ENCODE measurements around the gene PFKFB1.

The PFKFB1 gene

DNA sequence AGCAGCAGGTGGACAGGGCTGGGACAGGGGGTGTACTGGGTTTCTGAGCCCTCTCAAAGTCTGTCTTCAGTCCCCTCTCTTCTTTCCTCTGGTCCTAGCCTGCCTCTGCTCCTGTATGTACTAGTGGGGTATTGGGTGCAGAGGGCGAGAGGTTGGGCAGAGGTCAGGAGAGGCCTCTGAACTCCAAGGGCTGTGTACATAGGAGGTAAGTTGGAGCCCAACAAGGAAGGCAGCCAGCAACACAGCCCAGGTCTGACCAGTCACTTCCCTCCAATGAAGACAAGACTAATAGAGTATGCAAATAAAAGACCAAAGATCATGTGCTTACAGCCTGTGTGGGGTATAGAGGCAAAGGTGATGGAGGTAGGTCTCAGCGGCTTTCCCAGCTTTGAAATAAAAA, at the start of gene PFKFB1:
Gene PFKFB1, minus strand, starts transcription at position 90 of the 400 bp plus-strand sequence. CDS start 181 bp downstream, outside the sequence.
- DNase-seq, result no peak

DNA sequence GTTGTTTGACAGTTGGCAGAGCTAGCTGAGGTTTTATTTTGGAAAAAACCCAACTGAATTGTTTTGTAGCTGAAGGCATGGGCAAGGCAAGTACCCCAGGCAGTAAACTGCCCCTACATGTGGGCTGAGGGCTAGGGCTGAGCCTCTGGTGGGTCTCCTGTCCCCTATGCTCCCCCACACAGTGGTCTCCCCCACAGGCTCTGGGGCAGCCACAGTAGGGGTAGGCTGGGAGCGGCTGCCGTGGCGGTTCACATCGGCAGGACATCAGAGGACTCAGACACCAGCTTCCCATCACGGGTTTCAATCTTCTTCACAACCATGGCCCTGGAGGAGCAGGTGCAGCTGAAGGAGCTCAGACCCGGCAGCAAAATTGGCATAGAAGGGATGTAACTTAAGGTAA, 47.5 kb upstream of the PFKFB1 start:
- no peak for DNase-seq

DNA sequence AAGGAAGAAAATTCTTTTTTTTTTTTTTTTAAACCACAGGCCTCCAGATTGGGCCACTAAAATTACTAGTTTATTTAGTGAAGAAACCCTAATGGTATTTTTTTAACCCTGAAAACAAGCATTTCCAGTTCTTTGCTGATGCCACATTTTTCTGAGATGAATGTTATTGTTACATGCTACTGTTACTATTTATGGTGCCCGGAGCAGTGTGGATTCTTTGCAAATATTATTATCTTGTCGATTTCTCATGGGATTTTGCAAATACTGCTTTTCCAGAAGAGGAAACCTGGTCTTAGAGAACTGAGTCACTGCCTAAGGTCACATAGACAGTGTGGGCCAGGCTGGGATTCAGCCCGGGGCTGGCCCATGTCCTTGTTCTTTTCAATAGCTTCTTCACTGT, 45.5 kb upstream of the PFKFB1 start:
- DNase-seq, result no peak

DNA sequence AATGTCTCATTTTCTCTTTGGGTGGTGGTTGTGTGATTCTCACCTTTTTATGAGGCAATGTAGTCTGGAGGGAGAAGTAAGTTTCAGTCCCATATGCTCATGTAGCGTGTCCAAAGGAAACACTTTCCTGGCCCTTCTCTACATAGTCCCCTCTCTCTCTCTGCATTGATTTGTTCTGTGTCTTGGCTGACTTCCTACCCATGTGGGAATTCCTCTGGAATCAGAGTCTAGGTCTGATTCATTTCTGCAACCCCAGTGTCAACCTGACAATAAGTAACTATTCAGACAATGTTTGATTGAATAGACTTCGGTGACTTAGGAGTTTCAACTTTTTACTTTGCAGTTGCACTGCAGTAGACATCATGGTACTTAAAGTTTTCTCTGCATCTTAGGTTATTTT, 39.4 kb upstream of the PFKFB1 start:
- DNase-seq, result no peak

DNA sequence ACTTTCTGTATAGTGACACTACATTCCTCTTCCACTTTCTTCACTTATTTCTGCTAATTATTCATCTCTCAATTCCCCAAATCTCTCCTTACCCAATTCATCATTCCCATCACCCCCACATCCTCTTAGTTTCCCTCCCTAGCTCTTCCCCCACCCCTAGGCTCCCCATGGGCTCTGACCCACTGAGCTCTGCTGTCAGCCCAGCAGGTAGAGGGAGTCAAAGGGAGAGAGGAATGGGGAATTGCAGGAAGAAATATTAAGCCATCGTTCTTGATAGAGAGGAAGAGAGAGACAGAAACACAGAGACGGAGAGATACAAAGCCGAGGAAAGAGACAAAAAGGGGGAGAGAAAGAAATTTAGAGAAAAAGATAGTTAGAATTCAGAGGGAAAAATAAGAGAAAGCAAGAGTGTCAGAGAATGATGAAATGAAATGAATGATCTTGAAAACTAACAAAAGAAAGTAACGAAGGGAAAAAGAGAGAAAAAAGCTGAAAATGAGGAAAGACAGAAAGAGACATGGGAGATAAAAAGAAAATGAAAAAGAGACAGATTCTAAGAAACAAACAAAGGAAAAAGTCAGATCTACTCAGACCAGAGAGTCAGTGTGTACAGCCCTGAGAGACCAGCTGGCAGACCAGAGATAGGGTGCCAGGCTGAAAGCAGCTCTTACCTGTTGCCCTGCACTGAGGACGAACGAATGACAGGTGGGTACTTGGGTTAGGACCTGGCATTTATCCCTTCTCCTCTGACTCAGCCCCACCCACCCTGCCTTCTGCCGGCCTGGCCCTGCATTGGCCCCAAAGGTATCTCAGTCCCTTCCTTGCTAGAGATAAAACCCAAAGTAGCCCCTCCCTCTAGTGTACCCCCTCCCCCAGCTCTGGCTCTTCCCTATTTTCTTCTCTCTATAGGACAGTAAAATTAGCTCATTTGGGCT, 36.5 kb upstream of the PFKFB1 start, which contains the start of gene ALAS2:
Gene ALAS2, minus strand, starts transcription at position 707 of the 935 bp plus-strand sequence. CDS start 4,977 bp downstream, outside the sequence.
- DNase-seq, result no peak

DNA sequence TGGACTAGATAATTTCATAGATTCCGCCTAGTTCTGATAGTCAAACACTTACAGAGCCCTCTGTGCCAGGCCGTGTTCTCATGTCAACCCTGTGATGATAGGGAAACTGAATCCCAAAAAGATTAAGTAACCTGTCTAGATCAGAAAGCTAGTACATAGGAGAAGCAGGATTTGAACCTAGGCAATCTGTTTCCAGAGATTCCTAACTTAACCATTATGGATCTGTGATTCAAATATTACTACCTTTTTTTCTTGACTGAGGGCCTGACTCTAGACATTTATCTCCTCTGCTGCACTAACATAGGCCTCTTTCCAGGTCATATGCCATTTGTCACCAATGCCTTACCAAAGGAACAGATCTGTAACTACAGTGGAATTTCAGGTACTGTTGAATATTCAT, 35.3 kb upstream of the PFKFB1 start:
- DNase-seq, result no peak

DNA sequence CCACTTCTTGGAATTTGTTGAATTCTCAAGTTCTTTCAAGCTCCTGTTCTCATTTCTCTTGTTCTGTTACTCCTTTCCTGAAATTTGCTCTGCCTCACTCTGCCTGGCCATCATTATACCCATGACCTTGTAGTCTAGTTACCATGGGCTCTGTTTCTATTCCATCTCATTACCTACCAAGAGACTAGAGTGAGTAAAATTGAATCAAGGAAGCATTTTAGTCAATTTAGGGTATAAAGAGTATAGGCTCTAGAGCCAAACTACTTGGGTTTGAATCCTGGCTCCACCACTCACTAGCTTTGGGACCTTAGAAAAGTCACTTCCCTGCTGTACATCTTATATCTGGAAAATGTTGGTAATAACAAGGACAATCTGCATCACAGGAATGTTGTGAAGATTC, 34.6 kb upstream of the PFKFB1 start:
- DNase-seq, result no peak

DNA sequence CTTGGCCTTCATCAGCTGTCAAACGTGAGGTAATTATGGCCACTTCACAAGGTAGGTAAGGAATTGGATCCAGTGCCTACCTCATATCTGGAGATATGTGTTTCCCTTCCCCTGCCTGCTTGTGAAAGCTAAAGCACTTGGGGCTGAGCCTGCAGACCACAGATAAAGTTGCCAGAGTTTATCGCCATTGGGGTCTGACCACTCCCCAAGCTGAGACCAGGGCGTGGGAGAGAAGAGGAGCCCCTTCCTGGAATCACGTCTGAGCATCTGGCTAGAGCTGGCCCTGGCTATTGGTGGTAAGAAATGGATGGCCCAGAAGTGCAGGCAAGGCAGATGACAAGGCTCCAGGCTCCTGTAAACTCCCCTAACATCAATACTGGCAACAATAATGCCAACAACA, 34.1 kb upstream of the PFKFB1 start:
- DNase-seq, result no peak

DNA sequence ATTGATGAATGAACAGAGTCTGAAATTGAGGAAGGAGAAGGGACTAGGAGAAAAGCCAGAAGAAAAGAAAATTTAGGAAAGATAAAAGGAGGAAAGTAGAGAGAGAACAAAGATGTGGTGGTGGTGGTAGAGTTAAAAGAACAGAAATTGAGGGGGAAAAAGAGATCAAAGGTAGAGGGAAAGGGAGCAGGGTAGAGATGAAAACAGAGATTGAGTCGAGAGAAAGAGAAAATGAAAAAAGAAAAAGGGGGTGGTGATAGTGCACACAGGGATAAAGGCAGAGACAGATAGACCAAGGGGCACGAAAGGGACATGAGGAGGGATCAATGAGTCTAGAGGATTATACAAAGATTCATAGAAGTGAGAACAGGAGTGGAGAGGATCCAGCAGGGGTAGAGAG, 32.9 kb upstream of the PFKFB1 start:
- no peak for DNase-seq

DNA sequence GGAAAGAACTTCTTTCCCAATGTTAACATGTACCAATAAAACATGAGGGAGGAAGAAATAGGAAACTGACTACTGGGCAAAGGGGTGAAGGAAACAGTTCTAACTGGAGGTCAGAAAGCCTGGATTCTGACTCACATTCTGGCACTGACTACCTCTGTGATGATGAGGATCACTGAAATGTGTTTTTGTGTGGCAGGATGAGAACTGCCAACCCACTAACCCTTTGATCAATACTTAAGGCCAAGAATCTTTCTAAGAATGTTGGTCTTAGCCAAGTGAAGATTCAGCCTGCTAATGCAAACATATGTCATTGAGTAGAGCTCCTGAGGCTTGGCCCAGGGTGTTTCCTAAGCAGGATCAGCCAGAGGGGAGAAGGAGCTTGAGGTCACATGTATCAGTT, 32.2 kb upstream of the PFKFB1 start:
- DNase-seq, result no peak

DNA sequence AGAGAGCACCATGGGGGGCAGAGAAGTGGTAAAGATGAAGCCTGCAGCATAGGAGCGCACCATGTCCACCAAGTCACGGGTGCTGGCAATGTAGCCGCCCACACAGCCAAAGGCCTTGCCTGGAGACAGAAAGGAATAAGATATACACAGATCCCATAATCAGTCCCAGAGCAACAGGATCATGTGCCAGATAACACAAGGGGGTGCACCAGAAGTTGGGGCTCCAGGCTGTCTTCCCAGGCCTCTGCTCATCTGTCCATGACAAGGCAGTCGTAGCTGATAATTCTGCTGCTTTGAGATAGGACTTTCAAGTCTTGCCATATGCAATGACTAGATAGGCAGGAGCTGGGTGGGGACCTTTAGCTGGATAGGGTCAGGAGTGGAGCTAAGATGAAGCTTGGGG, 20.9 kb upstream of the PFKFB1 start:
- DNase-seq, result no peak

DNA sequence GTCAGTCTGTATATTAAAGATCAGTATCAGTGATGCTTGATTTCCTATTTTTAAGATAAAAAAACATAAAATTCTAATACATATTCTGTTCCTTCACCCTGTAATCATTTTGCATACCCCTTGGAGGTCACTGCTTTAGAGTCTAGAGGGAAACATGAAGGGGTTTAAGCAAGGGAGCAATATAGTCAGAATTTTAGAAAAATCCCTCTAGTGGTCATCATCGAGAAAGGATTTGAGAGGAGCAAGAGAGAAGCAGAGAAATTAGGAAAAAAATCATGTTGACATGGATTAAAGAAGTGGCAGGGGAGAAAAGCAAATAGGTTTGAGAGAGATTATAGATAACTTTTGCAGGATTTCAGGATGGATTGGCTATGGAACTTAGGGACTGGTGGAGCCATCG, 17.3 kb upstream of the PFKFB1 start:
- DNase-seq, result no peak

DNA sequence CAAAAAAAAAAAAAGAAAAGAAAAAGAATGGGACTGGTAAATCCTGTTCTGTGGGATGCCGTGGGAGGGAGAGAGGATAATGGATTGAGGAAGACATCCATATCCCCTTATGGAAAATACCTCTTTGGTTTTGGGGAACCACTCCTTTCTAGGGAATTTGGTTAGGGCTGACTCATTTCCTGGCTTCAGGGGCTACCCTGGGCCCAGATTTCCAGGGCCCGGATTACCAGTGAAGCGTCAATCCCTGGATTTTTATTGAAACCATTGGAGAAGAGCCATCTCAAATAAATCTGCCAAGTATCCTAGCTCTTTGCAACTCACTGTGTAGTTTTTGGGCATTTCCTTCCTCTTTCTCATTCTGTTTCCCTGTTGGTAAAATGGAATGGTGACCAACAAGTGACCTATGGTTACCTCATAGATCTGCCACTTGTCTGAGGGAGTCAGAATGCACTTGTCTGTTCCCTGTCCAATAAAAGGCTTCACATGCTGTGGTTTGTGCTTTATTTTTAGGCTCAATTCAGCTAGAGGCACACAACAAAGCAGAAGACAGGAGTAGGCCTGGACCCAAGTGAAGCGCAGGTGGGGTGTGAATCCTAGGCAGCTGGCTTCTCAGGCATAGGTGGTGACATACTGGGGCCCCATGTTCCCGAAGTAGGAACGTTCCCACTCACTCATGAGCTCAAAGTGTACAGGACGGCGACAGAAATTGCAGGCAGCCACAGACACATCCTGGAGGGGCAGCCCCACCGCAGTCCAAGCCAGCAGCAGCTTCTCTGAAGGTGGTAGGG, 14.8 kb upstream of the PFKFB1 start:
- DNase-seq, result no peak

DNA sequence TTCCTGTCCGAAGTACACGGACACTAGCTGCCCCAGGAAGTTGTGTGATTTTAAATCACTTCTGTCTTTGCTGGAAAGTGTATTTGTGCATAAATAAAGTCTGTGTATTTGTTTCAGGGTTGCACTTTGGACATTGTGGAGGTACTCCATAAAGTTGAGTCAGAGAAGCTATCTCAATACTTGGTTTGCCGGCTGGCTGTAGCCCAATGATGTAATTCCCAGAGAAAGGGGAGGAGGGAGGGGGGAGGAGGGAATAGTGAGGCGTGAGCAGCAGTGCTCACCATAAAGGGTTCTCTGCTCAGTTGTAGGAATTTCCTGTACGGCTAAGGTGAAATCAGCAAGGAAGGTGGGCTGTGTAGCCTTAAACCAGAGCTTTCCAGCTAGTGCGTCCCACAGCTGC, 13.7 kb upstream of the PFKFB1 start:
- no peak for DNase-seq

DNA sequence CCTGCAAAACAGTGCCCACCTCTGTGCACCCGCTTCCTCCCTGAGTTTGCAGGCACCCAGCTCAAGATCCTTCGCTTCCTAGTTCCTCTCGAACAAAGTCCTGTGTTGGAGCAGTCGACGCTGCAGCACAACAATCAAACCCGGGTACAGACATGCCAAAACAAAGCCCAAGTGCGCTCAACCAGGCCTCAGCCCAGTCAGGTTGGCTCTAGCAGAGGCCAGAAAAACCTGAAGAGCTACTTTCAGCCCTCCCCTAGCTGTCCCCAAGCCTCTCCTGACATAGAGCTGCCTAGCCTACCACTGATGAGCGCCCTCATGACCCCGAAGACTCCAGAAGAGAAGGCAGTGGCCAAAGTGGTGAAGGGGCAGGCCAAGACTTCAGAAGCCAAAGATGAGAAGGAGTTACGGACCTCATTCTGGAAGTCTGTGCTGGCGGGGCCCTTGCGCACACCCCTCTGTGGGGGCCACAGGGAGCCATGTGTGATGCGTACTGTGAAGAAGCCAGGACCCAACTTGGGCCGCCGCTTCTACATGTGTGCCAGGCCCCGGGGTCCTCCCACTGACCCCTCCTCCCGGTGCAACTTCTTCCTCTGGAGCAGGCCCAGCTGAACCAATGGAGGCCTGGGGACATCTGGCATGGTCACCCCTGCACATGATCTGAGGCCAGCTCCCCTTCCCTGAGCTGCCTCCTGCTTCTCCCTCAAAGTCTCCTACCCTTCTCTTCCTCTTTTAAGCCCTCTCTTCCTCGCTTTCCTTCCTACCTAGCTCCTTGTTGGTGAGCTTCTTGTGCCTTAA, 13.0 kb upstream of the PFKFB1 start:
- no peak for DNase-seq

DNA sequence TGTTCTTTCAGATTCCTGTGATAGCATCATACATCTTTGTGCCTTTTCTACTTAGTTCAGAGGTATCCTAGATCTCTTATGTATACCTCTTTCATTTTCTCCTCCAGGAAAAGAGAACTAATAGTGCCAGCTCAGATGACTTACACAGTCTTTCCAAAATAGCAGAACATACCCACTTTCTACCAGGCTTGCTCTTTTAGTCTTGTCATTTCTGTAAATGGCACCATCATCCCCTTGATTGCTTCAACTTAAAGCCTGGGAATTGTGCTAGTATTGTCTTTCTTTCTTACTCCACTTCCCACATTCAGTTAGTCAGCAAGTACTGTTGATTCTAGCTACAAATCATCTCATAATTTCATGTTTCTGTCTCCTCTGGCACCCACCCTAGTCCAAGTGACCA, 11.3 kb upstream of the PFKFB1 start:
- DNase-seq, result no peak

DNA sequence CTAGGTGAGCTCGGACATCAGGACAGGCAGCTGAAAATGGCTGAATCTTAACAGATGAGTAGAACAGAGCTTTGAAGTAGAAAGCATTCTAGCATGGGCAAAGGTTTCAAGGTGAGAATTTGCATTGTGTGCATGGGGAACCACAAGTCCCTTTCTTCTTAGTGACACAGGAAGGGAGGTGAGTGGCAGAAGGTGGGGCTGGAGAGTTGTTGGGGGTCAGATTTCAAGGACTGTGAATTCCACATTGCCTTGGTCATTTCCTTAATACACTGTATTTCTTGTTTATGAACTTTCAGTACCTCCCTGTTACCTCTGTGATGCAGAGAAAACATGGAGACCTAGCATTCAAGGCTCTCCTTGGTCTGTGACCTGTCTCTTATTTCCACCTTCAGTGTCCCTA, 10.2 kb upstream of the PFKFB1 start:
- no peak for DNase-seq

DNA sequence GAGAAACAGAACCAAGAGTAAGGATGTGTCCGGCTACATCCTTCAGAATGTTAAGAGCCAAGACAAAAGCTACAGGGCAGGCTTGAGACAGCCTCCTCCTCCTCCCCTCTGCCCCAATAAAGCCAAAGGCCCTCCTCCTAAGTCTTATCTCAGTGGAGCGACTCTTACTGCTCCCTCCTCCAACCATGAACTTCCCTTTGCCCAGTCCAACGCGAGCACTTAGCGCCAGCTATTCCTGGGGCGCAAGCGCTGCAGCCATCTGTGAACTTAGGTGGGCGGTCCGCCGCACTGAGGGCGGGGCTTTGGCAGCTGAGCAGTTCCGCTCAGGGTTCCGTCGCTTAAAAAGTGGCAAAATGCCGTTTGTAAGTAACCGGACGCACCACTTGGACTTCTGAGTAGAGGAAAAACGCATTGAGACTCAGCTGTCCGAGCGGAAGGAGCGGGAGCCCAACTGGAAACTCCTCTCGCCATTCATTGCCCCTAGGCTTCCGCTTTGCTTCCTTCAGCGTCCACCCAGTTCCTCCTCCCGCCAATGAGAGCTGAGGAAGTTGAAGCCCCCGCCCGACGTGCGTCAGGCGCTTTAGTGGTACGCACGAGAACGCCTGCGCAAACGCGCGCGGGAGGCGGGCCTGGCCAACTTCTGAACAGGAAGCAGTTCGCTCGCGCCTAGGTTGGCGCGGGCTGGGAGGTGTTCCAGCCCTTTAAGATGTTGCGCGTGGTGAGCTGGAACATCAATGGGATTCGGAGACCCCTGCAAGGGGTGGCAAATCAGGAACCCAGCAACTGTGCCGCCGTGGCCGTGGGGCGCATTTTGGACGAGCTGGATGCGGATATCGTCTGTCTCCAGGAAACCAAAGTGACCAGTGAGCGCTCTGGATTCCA, 6.0 kb upstream of the PFKFB1 start, which contains the start of gene APEX2:
Gene APEX2, plus strand, starts transcription at position 647 of the 882 bp plus-strand sequence. Its CDS starts 60 bp downstream, at position 707.
- DNase-seq, result peak; percentile 77 to 84

DNA sequence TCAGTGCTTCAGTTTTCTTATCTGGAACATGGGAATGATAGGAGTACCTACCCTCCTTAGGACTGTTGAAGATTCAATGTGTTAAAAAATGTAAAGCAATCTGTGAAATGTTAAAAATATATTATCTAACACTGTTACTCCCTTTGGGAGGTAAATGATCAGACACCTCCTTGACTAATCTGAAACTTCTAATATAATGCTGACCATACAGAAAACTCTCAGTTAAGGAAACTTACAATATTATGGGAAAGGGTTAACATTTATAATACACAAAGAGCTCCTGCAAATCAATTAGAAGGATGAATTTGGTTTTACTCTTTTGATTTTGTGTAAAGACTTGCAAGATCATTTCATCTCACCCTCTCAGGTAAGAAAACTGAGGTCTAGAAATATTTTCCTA, 1.6 kb upstream of the PFKFB1 start:
- DNase-seq, result no peak

DNA sequence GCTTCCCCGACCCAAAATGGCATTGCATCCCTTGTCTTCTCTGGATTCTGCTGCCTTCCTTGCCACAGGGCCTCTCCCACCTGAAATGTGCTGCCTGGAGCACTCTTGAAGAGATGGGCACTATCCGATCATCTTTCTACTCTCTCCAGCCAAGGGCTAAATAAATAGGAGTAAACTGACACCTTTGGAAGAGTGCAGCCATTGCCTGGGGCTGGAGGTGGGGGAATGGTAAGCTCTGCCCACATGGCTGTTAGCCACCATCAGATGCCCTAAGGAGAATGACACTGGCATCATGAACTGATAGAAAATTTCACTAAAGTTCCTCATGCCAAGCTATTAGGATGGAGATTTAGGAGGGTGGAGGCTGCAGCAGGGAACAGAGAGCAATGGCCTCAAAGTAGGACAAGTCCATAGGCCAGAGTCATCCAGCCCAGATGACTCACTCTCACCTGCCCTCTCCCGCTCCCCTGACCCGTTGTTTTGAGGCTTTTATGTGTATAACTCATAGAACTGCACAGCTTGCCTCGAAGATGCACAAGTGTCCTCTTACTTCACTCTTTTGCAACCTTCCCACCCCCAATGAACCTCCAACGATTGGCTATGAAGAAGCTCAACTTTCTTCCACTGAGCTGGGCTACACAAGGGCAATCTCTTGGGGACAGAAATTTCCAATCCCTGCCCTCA, 822 bp upstream of the PFKFB1 start:
- DNase-seq, result no peak
